Astrocyte of the spinal cord (primary cell): ENCODE results near the gene CALHM2.

Experiments used
- DNase-seq: peaks from one replicate; pipeline ENCODE4 v3.0.0; 2011; ENCODE audit warnings: low read depth, low spot score
- H3K4me3 ChIP-seq: 2 replicates; pipeline ENCODE4 v1.5.1; 2011; ENCODE audit warnings: low read depth, mild to moderate bottlenecking, low read length, moderate library complexity
- in situ Hi-C: cut with HindIII; loops from 2 replicates; pipeline ENCODE4 v1.10.0; 2017; ENCODE audit warnings: low sequenced_read_pairs
- TF ChIP-seq, protein P1 (sequence below): IDR thresholded peaks from 2 replicates; pipeline ENCODE4 v1.5.1; 2012; ENCODE audit warnings: low read depth, mild to moderate bottlenecking, low read length, inconsistent platforms

The CALHM2 gene

GRCh38 chr10:103451831-103452505, at the start of gene CALHM2:
CALHM2 (minus strand) TSS chr10:103452370; CDS start chr10:103449941, 2,429 bp downstream.
- TF ChIP-seq, protein P1, sequence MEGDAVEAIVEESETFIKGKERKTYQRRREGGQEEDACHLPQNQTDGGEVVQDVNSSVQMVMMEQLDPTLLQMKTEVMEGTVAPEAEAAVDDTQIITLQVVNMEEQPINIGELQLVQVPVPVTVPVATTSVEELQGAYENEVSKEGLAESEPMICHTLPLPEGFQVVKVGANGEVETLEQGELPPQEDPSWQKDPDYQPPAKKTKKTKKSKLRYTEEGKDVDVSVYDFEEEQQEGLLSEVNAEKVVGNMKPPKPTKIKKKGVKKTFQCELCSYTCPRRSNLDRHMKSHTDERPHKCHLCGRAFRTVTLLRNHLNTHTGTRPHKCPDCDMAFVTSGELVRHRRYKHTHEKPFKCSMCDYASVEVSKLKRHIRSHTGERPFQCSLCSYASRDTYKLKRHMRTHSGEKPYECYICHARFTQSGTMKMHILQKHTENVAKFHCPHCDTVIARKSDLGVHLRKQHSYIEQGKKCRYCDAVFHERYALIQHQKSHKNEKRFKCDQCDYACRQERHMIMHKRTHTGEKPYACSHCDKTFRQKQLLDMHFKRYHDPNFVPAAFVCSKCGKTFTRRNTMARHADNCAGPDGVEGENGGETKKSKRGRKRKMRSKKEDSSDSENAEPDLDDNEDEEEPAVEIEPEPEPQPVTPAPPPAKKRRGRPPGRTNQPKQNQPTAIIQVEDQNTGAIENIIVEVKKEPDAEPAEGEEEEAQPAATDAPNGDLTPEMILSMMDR = no peak
- in situ Hi-C loops = no loop called here
- DNase-seq = no peak
- H3K4me3 ChIP-seq = peak within 1 kb of the TSS; percentile 18

- DNase-seq = no peak
- no peak overlapping the region for H3K4me3 ChIP-seq
- in situ Hi-C loops = no loop called here
- TF ChIP-seq, protein P1 = no peak
Measured at GRCh38 chr10:103501186-103501585, 49.0 kb upstream of the CALHM2 start.

- TF ChIP-seq, protein P1 = no peak
- in situ Hi-C loops = no loop called here
- no peak overlapping the region for H3K4me3 ChIP-seq
Measured at GRCh38 chr10:103500481-103500880, 48.3 kb upstream of the CALHM2 start.

DNA sequence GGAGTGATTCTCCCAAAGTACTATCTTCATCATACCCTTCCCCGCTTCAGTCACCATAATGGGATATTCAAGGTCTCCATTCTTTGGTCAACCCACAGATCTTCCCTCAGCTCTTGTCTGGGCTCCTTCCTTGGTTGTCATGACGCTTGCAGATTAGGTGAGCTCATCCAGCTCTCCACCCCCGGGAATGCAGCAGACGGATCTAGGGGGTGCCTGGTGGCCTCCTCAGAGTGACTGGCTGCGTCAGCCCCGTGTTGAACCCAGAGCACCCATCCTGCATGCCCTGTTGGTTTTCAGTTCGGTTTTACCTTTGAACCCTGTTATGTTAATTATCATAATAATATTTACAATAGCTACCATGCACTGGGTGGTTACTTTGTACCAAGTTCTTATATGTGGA, 47.7 kb upstream of the CALHM2 start:
- H3K4me3 ChIP-seq = no peak overlapping the region
- TF ChIP-seq, protein P1 = no peak
- in situ Hi-C loops = no loop called here
- no peak for DNase-seq

More at GRCh38 chr10:103500481-103500880, 48.3 kb upstream of the CALHM2 start:
- no peak for DNase-seq

- TF ChIP-seq, protein P1 = no peak
- no peak overlapping the region for H3K4me3 ChIP-seq
- in situ Hi-C loops = no loop called here
- DNase-seq = no peak
Measured at GRCh38 chr10:103498936-103499638, 46.9 kb upstream of the CALHM2 start.

DNA sequence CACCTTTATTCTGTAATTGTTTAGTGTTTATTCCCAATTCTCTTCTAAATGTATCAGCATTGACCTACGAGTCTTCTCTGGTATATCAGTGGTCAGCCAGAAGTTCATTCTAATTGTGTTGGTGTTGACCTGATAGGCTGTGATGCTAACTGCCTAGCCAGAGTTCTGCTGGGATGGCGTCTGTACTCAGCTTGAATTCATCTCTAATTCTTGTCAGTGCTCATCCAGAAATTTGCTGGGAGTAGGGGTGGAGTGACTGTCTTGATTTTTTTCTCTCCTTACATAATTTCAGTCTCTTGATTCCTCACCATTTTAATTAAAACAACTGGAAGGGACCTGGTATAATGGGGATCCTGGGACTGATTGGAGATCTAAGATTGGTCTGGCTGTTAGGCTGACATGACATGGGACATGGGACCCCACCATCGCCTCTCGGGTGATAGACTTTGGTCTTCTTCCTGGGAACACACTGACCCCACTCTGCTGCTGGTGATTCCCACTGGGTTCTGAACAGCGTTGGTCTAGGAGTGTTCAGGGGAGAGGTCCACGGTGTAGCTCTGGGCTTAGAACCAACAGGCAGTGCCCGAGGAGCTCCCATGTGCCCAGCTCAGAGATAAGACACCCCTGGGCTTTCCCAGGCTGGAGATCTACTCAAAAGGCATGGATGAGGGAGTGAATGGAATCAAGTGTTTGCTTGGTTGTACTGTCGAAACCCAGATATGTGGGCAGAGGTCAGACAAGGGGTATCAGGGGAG, 45.2 kb upstream of the CALHM2 start:
- in situ Hi-C loops = no loop called here
- DNase-seq = no peak
- H3K4me3 ChIP-seq = no peak overlapping the region
- TF ChIP-seq, protein P1 = no peak
